Transverse colon (tissue), 3 donors: ENCODE results near the gene CLSTN2.

Experiments used
- EP300 ChIP-seq: sonication (generic); formaldehyde crosslinking; IDR thresholded peaks from one replicate; pipeline ENCODE4 v1.6.1; 2017; ENCODE audit warnings: antibody characterized with exemption, low read depth
- TF ChIP-seq, protein P1 (sequence below), 5 experiments: fragments of 200-600 bp in 3 of 5; fragments of 450-650 bp in 2 of 5; sonication (generic) in 3 of 5; IDR thresholded peaks; 1 replicate in 2 of 5; 2 replicates in 3 of 5; pipeline ENCODE4 v1.5.1; 2016 to 2017; ENCODE audit warnings: antibody characterized with exemption in 5 of 5, inconsistent platforms in 3 of 5, mild to moderate bottlenecking in 2 of 5, moderate library complexity in 1 of 5

DNA sequence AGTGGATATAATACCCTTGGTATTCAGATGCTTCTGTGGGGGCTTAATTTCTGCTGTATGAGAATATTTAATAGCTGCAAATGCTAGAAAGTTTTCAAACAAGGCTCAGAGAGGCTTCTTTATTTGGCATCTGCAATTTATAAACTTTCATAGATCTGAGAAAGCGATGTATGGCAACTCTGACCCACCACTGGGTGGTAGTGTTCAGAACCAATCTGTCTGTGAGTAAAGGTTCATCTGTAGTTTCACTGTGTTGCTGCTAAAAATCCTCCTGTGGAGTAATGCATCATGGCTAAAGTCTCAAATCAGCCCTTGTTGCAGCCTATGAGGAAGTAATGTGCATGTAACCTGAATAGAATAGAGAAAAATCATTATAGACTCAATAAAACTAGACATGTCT, 47.4 kb downstream of the CLSTN2 start:
- TF ChIP-seq EP300 = no peak
- TF ChIP-seq, protein P1, sequence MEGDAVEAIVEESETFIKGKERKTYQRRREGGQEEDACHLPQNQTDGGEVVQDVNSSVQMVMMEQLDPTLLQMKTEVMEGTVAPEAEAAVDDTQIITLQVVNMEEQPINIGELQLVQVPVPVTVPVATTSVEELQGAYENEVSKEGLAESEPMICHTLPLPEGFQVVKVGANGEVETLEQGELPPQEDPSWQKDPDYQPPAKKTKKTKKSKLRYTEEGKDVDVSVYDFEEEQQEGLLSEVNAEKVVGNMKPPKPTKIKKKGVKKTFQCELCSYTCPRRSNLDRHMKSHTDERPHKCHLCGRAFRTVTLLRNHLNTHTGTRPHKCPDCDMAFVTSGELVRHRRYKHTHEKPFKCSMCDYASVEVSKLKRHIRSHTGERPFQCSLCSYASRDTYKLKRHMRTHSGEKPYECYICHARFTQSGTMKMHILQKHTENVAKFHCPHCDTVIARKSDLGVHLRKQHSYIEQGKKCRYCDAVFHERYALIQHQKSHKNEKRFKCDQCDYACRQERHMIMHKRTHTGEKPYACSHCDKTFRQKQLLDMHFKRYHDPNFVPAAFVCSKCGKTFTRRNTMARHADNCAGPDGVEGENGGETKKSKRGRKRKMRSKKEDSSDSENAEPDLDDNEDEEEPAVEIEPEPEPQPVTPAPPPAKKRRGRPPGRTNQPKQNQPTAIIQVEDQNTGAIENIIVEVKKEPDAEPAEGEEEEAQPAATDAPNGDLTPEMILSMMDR (IDR thresholded peaks at IDR 0.05) = no peak
